Stimulated activated CD4-positive, alpha-beta T cell treated with anti-CD3 and anti-CD28 coated beads, Interleukin-1b, Interleukin-23, amount 100 ng/mL, for 24 hours (primary cell): ENCODE data around the gene MRPL14.

Experiments used
- DNase-seq, 4 experiments: peaks; one replicate each; pipeline ENCODE4 v3.0.0-alpha.2; 2020; ENCODE audit warnings: low read depth in 4 of 4, low spot score in 1 of 4

The MRPL14 gene

GRCh38 chr6:44067173-44068139 lies 59.8 kb downstream of the MRPL14 start:
- DNase-seq: no peak

DNA sequence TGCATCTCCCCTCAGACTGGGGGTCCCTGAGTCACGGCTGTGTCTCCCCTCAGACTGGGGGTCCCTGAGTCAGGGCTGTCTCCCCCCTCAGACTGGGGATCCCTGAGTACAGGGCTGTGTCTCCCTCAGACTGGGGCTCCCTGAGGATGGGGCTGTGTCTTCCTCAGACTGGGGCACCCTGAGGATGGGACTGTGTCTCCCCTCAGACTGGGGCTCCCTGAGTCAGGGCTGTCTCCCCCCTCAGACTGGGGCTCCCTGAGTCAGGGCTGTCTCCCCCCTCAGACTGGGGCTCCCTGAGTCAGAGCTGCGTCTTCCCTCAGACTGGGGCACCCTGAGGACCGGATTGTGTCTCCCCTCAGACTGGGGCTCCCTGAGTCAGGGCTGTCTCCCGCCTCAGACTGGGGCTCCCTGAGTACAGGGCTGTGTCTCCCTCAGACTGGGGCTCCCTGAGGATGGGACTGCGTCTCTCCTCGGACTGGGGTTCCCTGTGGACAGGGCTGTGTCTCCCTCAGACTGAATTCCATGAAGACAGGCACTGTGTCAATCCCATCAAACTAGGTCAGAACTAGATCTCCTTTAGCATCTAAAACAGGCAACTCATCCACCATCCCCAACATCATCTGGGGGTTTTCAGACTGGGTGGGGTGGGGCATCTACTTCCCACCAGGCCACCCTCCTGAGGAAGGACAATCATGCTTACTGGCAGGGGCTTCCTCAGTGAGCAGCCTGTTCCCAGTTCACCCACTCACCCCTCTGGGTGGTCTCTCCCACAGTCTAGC lies 60.7 kb downstream of the MRPL14 start:
- no peak for DNase-seq

- no peak for DNase-seq
Measured at GRCh38 chr6:44065443-44066140, 61.7 kb downstream of the MRPL14 start.

DNA sequence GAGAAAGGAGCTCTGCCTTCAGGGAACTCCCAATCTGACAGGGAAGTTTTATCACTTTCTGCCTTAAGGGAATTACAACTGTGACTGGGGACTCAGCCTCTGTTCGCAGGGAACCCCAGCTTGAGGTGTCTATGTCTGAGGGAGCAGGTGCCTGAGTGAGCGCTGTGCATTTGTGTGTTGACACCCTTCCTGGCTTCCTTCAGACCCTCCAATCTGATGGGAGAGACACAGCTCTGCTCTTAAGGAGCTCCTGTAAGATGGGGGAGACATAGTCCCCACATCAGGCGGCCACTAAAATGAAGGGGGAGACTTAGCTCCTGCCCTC lies 62.3 kb downstream of the MRPL14 start:
- DNase-seq: no peak

DNA sequence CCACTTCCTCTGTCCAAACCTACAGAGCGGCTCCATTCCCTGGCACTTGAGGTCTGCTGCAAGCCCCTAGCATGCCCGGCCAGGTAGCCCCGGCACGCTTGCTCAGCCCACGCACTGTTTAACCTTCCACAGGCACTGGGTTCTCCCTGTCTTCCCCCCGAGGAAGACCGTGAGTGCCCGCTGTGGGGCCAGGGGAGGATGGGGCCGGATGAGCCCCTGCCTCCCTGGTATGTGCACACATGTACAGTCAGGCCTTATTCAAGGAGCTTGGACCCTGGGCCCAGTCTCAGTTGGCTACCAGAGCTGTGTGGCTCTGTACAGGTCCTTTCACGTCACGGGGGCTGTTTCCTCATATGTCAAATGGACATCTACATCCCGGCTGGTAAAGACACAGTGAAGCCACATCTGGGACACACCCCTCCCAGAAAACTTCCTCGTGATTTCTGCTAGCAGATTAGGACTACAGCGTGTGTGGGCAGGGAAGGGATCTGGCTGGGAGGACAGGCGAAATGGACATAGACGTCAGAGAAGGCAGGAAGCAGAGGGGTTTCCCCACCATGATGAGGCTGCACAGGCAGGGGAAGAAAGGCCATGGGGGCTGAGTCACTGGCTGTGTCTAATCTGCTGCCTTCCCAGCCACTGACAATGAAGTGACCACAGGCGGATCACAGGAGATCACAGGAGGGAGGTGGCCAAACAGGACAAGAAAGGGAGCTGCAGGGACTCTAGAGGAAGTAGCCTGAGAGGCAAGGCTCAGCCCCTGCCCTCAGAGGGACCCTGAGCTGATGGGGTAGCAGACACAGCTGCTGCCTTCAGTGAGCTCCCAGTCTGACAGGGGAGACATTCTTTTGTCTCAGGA lies 62.9 kb downstream of the MRPL14 start:
- no peak for DNase-seq

DNA sequence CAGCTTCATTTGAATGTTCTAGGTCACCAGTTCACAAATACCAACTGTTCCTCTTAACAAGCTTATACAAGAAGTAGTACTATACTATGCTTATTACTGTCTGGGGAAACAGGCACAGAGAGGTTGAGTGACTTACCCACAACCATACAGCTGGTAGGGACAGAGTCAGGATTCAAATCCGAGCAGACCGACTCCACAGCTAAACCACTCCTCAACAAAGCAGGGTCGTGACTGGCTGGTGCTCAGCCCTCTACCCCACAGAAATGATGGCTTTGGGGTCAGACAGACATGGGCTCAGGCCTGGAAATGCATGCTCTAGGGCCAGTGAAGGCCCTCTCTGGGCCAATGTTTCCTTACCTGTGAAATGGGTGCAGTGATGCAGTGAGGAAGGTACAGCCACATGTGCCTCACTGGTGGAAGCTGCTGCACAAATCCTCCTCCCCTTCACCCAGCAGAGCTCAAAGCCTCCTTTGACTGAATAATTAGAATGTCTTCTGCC lies 63.6 kb downstream of the MRPL14 start:
- no peak for DNase-seq
